ENCODE results near the gene CHPT1. TPM values are rescaled to one million over a fixed set of nuclear protein-coding genes. Genes with fewer than 3 reads are reported as not detected.

Gene CHPT1
- polyA plus RNA-seq, 1 of the 3 experiments (the other 2 are of a cell fraction): 12.0 TPM

DNA sequence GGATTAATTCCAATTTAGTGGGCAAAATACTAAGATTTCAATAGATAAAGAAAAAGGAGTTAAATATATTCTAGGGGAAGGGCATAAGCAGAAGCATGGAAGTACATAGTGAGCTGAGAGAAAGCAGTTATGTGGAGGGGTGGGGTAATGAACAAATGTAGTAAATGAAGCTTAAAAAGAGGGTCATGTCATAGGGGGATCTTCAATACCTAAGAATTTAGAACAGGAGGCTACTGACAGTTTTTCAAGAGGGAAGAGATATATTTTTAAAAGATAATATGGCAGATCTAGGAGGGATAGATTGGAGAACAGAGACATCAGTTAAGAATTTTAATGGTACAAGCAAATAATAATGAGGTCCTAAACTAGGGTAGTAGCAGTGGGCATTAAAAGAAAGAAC lies 32.4 kb downstream of the CHPT1 start:
- Histone ChIP-seq H3K4me2 (no peak overlapping the region), H3K27ac (ENCODE audit: low read depth in 2 of 2, low read length in 1 of 2) (no peak overlapping the region), H2AFZ (ENCODE audit: low read depth) (no peak overlapping the region), H3K9me3 (no peaks in the 10 kb centered on the region), H3K36me3 (replicated peaks in 1 of 2; ENCODE audit: control insufficient read depth in 1 of 2, insufficient read depth in 2 of 2, low read length in 1 of 2) (peaks cover 14 to 27% of the 10 kb centered on the region in 2 experiments), H3K9ac (no peak overlapping the region), H3F3A (replicated peaks; ENCODE audit: insufficient read depth) (no peaks in the 10 kb centered on the region), H3K4me1 (ENCODE audit: control insufficient read depth in 1 of 2, insufficient read depth in 2 of 2, low read depth in 1 of 2, low read length in 1 of 2) (no peaks in the 10 kb centered on the region; a peak in 1 of 4 replicates), H3K79me2 (ENCODE audit: insufficient read depth) (no peaks in the 10 kb centered on the region), H4K20me1 (ENCODE audit: insufficient read depth) (no peaks in the 10 kb centered on the region), H3K9me2 (no peaks in the 10 kb centered on the region), H3K27me3 (ENCODE audit: insufficient read depth) (no peaks in the 10 kb centered on the region), H3K4me3 (ENCODE audit: low read depth in 2 of 2, low read length in 1 of 2) (no peak overlapping the region)
- TF ChIP-seq GABPA (IDR thresholded peaks at IDR 0.05; ENCODE audit: low read depth): no peak
- TF ChIP-seq TAF1 (IDR thresholded peaks at IDR 0.05; ENCODE audit: borderline replicate concordance, low read depth, low read length): no peak
- TF ChIP-seq MEF2A (IDR thresholded peaks at IDR 0.05; ENCODE audit: borderline replicate concordance, low read depth): no peak
- TF ChIP-seq, protein P1, sequence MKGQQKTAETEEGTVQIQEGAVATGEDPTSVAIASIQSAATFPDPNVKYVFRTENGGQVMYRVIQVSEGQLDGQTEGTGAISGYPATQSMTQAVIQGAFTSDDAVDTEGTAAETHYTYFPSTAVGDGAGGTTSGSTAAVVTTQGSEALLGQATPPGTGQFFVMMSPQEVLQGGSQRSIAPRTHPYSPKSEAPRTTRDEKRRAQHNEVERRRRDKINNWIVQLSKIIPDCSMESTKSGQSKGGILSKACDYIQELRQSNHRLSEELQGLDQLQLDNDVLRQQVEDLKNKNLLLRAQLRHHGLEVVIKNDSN (IDR thresholded peaks at IDR 0.05; ENCODE audit: borderline replicate concordance, low read depth): no peak
- TF ChIP-seq FOXJ3 (CRISPR knock-in tag; IDR thresholded peaks at IDR 0.05): no peak
- TF ChIP-seq RAD21 (IDR thresholded peaks at IDR 0.05; ENCODE audit: low read length): no peak
- TF ChIP-seq ELF1 (IDR thresholded peaks at IDR 0.05): no peak
- TF ChIP-seq, protein P2, sequence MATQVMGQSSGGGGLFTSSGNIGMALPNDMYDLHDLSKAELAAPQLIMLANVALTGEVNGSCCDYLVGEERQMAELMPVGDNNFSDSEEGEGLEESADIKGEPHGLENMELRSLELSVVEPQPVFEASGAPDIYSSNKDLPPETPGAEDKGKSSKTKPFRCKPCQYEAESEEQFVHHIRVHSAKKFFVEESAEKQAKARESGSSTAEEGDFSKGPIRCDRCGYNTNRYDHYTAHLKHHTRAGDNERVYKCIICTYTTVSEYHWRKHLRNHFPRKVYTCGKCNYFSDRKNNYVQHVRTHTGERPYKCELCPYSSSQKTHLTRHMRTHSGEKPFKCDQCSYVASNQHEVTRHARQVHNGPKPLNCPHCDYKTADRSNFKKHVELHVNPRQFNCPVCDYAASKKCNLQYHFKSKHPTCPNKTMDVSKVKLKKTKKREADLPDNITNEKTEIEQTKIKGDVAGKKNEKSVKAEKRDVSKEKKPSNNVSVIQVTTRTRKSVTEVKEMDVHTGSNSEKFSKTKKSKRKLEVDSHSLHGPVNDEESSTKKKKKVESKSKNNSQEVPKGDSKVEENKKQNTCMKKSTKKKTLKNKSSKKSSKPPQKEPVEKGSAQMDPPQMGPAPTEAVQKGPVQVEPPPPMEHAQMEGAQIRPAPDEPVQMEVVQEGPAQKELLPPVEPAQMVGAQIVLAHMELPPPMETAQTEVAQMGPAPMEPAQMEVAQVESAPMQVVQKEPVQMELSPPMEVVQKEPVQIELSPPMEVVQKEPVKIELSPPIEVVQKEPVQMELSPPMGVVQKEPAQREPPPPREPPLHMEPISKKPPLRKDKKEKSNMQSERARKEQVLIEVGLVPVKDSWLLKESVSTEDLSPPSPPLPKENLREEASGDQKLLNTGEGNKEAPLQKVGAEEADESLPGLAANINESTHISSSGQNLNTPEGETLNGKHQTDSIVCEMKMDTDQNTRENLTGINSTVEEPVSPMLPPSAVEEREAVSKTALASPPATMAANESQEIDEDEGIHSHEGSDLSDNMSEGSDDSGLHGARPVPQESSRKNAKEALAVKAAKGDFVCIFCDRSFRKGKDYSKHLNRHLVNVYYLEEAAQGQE (IDR thresholded peaks at IDR 0.05; ENCODE audit: low read depth, low read length): no peak
- no peak for TF ChIP-seq EZH2phosphoT487 (IDR thresholded peaks at IDR 0.05; ENCODE audit: borderline replicate concordance, low read depth)
- no peak for TF ChIP-seq NFIC (IDR thresholded peaks at IDR 0.05; ENCODE audit: borderline replicate concordance)
- TF ChIP-seq GATA2 (CRISPR knock-in tag; IDR thresholded peaks at IDR 0.05): no peak
- TF ChIP-seq, protein P3, sequence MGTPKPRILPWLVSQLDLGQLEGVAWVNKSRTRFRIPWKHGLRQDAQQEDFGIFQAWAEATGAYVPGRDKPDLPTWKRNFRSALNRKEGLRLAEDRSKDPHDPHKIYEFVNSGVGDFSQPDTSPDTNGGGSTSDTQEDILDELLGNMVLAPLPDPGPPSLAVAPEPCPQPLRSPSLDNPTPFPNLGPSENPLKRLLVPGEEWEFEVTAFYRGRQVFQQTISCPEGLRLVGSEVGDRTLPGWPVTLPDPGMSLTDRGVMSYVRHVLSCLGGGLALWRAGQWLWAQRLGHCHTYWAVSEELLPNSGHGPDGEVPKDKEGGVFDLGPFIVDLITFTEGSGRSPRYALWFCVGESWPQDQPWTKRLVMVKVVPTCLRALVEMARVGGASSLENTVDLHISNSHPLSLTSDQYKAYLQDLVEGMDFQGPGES (IDR thresholded peaks at IDR 0.05; ENCODE audit: low read depth, low read length): no peak
- TF ChIP-seq, protein P4, sequence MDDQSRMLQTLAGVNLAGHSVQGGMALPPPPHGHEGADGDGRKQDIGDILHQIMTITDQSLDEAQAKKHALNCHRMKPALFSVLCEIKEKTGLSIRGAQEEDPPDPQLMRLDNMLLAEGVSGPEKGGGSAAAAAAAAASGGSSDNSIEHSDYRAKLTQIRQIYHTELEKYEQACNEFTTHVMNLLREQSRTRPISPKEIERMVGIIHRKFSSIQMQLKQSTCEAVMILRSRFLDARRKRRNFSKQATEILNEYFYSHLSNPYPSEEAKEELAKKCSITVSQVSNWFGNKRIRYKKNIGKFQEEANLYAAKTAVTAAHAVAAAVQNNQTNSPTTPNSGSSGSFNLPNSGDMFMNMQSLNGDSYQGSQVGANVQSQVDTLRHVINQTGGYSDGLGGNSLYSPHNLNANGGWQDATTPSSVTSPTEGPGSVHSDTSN (IDR thresholded peaks at IDR 0.05): no peak
- TF ChIP-seq, protein P5, sequence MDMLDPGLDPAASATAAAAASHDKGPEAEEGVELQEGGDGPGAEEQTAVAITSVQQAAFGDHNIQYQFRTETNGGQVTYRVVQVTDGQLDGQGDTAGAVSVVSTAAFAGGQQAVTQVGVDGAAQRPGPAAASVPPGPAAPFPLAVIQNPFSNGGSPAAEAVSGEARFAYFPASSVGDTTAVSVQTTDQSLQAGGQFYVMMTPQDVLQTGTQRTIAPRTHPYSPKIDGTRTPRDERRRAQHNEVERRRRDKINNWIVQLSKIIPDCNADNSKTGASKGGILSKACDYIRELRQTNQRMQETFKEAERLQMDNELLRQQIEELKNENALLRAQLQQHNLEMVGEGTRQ (IDR thresholded peaks at IDR 0.05; ENCODE audit: borderline replicate concordance, low read depth, low read length): no peak
- DNase-seq: no peak
- ChIA-PET POLR2A (no interaction called here), CTCF (interaction anchor here (1.1 kb wide), 1 partner anchor 44 kb away, joined by 3 read pairs; no protein-coding TSS in a partner anchor)

Data from SK-N-SH (cell line).